Measurements from ENCODE around the gene LARGE2. TPM values are rescaled to one million over a fixed set of nuclear protein-coding genes. Genes with fewer than 3 reads are reported as not detected.

LARGE2 gene
- total and polyA plus RNA-seq, 9 of the 15 experiments (the other 6 are each of a cell fraction or from before 2014, with no cell fraction given): 0.56 to 14.1 (median 6.6) TPM

DNA sequence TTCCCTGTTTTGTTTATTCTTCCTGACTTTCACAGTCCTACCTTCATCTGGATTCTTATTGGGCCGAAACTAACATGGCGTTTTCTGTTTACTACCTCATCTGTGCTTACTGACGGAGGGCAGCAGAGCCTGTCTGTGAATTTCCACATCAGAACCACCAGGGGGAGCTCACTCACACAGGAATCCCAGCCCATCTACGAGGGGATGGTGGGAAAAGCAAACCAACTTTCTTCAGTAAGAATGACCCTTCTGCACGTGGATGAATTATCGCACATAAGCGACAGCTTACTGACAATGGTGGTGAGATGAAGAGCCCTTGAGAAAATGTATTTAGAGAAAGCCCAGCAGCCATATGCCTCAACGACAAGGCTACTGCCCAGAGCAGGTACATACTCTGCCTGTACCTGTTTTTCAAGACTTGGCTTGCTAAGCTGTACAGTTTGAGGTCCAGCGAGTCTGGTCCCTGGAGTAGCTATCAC is 42.5 kb downstream of the LARGE2 start (continued):
- TF ChIP-seq SAFB2 (IDR thresholded peaks at IDR 0.05; ENCODE audit: borderline replicate concordance, low read depth, low read length, severe bottlenecking) (no peak), MYNN (IDR thresholded peaks at IDR 0.05) (no peak), MYNN (CRISPR knock-in tag; IDR thresholded peaks at IDR 0.05) (no peak), NFYB (IDR thresholded peaks at IDR 0.05; ENCODE audit: extremely low read depth, insufficient read length) (no peak), POLR2B (IDR thresholded peaks at IDR 0.05; ENCODE audit: low read depth, partially characterized antibody) (no peak), HOXB6 (CRISPR knock-in tag; IDR thresholded peaks at IDR 0.05; ENCODE audit: borderline replicate concordance) (no peak), CHD1 (IDR thresholded peaks at IDR 0.05; ENCODE audit: low read length) (no peak), ZNF174 (CRISPR knock-in tag; IDR thresholded peaks at IDR 0.05) (no peak), BCOR (IDR thresholded peaks at IDR 0.05) (no peak), NELFE (IDR thresholded peaks at IDR 0.05; ENCODE audit: insufficient read depth, insufficient read length) (no peak), TARDBP (IDR thresholded peaks at IDR 0.05) (no peak), MED1 (CRISPR knock-in tag; IDR thresholded peaks at IDR 0.05; ENCODE audit: borderline replicate concordance) (no peak), MEF2A (IDR thresholded peaks at IDR 0.05; ENCODE audit: control insufficient read depth, low read depth, low read length) (no peak), ZBTB8A (IDR thresholded peaks at IDR 0.05; ENCODE audit: partially characterized antibody) (no peak), HNRNPUL1 (IDR thresholded peaks at IDR 0.05; ENCODE audit: low read length) (no peak), XRCC5 (IDR thresholded peaks at IDR 0.05; ENCODE audit: low read depth, low read length) (0 out of 2 replicates have a peak, but pooled peaks have one; percentile 55), XRCC3 (IDR thresholded peaks at IDR 0.05) (no peak), ESRRA (IDR thresholded peaks at IDR 0.05; ENCODE audit: borderline replicate concordance, low read depth) (no peak; the same call in 1 of the 2 replicates), JUNB (CRISPR knock-in tag; conservative IDR thresholded peaks at IDR 0.05) (no peak), PHF21A (IDR thresholded peaks at IDR 0.05; ENCODE audit: borderline replicate concordance, low read depth) (no peak), RBM14 (IDR thresholded peaks at IDR 0.05; ENCODE audit: borderline replicate concordance, insufficient read depth, low read depth, low read length) (no peak)
- TF ChIP-seq, protein P1, sequence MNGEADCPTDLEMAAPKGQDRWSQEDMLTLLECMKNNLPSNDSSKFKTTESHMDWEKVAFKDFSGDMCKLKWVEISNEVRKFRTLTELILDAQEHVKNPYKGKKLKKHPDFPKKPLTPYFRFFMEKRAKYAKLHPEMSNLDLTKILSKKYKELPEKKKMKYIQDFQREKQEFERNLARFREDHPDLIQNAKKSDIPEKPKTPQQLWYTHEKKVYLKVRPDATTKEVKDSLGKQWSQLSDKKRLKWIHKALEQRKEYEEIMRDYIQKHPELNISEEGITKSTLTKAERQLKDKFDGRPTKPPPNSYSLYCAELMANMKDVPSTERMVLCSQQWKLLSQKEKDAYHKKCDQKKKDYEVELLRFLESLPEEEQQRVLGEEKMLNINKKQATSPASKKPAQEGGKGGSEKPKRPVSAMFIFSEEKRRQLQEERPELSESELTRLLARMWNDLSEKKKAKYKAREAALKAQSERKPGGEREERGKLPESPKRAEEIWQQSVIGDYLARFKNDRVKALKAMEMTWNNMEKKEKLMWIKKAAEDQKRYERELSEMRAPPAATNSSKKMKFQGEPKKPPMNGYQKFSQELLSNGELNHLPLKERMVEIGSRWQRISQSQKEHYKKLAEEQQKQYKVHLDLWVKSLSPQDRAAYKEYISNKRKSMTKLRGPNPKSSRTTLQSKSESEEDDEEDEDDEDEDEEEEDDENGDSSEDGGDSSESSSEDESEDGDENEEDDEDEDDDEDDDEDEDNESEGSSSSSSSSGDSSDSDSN (IDR thresholded peaks at IDR 0.05; ENCODE audit: borderline replicate concordance in 1 of 2, low read depth in 2 of 2, low read length in 2 of 2): no peak
- TF ChIP-seq, protein P2, sequence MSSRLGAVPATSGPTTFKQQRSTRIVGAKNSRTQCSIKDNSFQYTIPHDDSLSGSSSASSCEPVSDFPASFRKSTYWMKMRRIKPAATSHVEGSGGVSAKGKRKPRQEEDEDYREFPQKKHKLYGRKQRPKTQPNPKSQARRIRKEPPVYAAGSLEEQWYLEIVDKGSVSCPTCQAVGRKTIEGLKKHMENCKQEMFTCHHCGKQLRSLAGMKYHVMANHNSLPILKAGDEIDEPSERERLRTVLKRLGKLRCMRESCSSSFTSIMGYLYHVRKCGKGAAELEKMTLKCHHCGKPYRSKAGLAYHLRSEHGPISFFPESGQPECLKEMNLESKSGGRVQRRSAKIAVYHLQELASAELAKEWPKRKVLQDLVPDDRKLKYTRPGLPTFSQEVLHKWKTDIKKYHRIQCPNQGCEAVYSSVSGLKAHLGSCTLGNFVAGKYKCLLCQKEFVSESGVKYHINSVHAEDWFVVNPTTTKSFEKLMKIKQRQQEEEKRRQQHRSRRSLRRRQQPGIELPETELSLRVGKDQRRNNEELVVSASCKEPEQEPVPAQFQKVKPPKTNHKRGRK (tag; IDR thresholded peaks at IDR 0.05): no peak
- TF ChIP-seq, protein P3, sequence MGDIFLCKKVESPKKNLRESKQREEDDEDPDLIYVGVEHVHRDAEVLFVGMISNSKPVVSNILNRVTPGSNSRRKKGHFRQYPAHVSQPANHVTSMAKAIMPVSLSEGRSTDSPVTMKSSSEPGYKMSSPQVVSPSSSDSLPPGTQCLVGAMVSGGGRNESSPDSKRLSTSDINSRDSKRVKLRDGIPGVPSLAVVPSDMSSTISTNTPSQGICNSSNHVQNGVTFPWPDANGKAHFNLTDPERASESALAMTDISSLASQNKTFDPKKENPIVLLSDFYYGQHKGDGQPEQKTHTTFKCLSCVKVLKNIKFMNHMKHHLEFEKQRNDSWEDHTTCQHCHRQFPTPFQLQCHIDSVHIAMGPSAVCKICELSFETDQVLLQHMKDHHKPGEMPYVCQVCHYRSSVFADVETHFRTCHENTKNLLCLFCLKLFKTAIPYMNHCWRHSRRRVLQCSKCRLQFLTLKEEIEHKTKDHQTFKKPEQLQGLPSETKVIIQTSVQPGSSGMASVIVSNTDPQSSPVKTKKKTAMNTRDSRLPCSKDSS (IDR thresholded peaks at IDR 0.05; ENCODE audit: low read depth, partially characterized antibody): no peak
- TF ChIP-seq, protein P4, sequence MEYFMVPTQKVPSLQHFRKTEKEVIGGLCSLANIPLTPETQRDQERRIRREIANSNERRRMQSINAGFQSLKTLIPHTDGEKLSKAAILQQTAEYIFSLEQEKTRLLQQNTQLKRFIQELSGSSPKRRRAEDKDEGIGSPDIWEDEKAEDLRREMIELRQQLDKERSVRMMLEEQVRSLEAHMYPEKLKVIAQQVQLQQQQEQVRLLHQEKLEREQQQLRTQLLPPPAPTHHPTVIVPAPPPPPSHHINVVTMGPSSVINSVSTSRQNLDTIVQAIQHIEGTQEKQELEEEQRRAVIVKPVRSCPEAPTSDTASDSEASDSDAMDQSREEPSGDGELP (CRISPR knock-in tag; IDR thresholded peaks at IDR 0.05; ENCODE audit: borderline replicate concordance): 0 out of 2 replicates have a peak, but pooled peaks have one; percentile 41

Measured in K562 (cell line).